ENCODE data around the gene DNMT3A.

DNMT3A gene

DNA sequence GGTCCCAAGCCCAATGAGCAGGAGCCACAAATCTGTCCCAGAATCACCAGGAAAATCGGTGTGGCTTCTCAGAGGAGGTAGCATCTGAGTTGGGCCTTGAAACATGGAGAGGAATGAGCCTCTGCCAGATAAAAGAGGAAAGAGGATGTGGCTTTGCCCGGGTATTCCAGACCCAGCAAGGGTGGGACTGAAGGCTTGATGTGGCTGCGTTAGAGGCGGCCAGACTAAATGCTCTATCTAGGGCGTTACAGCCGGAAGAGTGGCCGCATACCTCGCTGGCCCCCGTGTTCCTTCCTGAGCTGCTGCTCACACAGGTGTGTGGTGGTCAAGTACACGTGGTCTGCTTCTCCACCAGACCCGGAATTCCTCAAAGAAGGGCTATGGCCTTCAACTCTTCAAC lies 139.4 kb downstream of the DNMT3A start:
- no peak for DNase-seq (ENCODE audit: low read depth)

DNA sequence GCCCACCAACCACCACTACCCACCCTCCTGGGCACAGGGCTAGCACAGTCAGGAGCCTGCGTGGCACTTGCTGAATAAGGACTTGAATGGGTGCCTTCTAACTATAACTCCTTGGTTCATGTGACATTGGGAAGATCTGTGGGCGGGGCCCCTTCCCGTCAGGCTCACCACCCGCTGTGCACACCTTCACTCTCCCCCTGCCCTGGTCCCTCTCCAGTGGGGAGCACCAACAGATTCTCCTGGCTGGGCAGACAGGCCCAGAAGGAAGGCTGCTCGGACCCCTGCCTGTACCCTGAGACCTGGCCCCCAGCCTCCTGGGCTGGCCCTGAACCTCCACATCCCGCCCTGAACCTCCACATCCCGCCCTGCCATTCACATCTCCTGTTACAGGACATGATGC lies 139.9 kb downstream of the DNMT3A start:
- no peak for DNase-seq (ENCODE audit: low read depth)

DNA sequence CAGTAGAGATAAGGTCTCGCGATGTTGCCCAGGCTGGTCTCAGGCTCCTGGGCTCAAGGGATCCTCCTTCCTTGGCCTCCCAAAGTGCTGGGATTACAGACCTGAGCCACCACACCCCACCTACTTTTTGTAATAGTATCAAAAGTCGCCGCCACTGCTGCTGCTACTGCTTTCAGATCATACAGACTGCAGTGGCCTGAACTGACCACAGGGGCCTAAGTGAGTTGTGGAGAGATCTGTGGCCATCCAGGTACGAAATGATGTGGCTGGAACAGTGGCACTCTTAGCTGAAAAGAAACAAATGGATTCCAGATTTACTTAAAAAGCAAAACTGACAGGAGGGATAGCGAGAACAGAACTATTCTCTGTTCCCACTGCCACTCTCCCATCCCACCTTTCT lies 140.5 kb downstream of the DNMT3A start:
- DNase-seq (ENCODE audit: low read depth), result no peak

DNA sequence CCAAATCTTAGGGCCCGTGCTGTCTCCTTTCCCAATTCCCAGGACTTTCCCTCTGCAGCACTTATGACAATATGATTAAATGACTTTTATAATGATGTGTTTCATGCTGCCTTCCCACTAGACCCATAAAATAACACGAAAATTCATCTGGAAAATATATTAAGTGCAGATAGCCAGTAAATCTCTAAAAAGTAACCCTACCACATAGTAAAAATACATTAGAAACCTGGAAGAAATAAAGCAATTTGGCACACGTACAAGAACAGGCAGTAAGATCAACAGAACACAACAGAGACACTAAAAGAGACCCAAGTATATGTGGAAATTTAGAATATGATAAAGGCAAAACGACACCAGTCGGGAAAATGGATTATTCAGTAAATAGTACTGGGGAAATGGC lies 143.1 kb downstream of the DNMT3A start:
- no peak for DNase-seq (ENCODE audit: low read depth)

DNA sequence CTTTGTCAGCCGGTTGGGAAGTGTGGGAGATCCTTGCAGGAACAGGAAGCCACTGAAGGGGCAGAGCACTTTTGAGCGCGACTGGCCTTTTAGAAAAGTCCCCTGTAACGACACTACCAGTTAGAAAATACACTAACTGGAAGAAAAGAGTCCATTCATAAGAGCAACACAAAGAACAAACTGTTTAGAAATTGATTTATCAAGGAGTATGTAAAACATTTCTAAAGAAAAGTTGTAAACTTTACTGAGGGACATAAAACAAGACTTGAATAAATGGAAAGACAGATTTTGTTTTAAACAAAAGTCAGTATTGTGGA lies 143.6 kb downstream of the DNMT3A start:
- no peak for DNase-seq (ENCODE audit: low read depth)

DNA sequence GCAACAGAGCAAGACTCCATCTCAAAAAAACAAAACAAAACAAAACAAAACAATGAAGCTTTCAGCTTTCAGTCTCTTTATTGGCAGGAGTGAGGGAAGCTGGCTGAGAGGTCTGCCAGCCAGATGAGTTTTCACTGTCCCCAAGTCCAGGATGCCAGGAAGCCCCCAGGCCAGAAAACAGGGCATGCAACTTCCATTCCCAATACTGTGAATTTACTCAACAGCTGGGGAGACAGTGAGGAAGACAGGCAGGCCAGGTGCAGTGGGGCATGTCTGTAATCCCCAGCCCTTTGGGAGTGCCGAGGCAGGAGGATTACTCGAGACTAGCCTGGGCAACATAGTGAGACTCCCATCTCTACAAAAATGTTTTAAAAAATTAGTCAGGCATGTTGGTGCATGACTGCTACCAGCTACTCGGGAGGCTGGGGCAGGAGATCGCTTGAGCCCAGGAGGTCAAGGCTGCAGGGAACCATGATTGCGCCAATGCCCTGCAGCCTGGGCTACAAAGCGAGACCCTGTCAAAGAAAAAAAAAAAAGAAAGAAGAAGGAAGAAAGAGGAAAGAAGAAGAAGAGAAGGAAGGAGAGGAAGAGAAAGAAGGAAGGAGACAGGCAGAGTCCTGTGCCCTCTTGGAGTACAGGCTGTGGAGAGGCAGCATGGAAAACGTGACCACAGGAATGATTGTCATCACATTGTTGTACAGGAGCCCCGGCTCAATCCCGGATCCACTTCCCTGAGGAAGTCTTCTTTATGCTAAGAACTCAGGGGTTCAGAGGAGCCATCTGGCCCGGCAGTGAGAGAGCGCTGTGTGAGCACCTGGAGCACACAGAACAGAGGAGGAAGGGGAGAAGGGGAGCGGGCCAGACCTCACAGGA lies 144.2 kb downstream of the DNMT3A start:
- DNase-seq (ENCODE audit: low read depth), result peak; percentile 23

DNA sequence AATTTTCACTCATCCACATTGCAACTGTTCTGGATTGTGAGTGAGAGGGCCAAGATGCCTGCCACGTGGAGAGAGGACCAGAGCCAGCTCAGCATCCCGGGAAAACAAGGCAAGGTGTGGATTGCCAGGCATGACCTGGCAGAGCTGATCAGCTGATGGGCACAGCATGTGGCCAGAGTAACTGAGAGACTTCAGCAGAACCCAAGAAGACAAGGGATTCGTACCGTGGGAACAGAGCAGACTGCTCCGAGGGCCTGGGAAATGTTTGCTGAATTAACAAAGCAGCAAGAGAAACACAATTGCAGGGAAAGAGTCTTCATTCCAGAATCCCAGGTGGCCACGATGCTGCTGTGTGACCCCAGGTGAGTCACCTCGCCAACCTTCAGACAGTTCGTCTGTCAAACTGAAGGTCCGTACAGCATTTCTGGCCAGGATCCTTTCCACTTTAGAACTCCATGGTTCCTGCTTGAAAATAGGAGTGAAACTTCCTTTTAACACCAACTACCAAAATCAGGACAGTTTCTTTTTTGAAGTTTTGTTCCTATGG lies 147.1 kb downstream of the DNMT3A start:
- no peak for DNase-seq (ENCODE audit: low read depth)

DNA sequence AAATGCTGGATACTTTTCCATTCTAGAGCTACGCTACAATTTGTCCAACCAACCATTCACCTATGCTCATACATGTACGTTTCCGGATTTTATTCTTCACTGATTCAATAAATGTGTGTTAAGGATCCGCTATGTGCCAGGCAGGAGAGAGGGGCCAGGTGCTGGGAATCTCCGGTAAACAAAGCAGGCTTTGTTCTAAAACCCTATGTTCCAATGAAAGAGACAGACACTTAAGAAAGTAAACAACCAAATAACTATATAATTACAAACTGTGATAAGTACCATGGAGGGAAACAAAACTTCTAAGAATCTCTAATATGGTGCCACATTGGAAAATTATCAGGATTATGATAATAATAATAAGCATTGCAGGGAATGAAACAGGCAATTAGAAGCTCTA lies 151.2 kb downstream of the DNMT3A start:
- DNase-seq (ENCODE audit: low read depth), result no peak

DNA sequence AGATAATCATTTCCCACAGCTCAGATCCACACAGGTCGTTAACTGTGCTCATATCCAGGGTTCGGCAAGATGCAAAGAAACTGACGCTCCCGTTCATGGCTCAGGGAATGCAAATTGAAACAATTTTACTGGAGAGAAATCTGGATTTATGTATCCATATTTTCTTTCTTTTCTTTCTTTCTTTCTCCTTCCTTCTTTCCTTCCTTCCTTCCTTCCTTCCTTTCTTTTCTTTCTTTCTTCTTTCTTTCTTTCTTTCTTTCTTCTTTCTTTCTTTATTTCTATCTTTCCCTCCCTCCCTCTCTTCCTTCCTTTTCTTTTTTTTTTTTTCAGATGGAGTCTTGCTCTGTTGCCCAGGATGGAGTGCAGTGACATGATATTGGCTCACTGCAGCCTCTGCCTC lies 153.3 kb downstream of the DNMT3A start:
- DNase-seq (ENCODE audit: low read depth), result no peak

DNA sequence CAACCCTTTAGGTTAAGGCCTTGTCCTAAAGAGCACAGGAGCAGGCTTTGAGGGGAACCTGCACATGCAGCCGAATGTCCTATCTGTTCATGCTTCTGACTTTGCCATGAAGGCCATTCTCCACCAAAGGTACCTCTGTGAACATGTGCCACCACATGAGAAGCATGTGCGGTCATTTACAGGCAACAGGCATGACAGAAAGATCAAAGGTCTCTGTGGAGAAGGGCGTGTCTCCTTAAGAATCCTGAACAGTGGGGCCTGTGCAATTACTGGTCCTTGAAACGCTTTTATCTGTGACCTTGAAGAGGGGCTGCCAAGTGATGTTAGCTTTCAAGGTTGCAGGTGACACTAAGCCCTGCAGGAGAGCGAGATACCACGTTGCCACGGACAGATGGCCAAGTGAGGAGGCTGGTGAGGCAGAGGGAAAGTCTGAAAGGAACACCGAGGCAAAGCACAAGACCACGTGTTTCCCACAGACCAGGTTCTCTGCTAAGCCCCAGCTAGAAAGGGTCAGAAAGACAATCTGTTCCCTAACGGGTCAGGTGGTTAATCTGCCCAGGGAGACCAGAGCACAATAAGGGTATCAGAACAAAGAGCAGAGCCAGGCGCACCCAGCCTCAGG lies 153.9 kb downstream of the DNMT3A start:
- no peak for DNase-seq (ENCODE audit: low read depth)

DNA sequence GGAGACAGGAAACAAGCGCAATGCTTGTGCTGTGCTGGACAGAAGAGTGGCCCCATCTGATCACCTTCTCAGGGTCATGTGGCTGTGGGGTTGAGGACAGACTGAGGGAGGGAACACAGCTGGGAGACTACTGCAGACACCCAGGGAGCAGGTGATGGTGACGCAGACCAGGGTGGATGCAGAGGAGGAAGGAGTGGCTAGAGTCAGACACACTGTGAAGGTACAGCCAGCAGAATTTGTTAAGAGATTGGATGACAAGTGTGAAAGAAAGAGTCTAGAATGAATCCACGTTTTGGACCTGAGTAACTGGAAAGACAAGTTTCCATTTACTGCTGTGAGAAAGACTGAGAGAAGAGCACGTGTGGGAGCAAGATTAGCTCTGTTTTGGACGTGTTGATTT lies 157.5 kb downstream of the DNMT3A start:
- DNase-seq (ENCODE audit: low read depth), result no peak

DNA sequence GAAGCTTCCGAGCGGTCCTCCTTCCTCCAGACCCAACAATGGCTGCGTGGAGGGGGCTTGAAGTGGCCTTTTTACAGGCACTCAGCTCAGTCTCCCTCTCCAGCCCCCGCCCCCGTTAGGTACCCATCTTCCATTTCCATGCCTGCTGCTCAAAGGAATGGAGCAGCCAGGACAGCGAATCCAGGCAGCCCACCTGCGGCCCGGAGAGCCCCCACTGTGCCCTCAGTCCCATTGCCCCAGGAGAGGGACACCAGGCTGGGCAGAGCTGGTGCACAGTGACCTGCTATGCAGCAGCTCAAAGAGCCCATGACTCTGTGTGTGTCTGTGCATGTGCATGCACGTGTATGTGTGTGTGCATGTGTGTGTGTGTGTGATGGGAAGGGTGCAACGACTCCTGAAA lies 162.7 kb downstream of the DNMT3A start:
- no peak for DNase-seq (ENCODE audit: low read depth)

Data from ELR (cell line).